RPMI7951 (cell line): ENCODE measurements around the gene CNTNAP2. TPM values are rescaled to one million over a fixed set of nuclear protein-coding genes. Genes with fewer than 3 reads are reported as not detected.
A peak's percentile ranks its signal among the peaks of the same experiment; 100 is the strongest.
"Not testable (repeated sequence)": the region's sequence is repeated elsewhere in the genome, so short reads cannot be mapped to it uniquely, and the experiment has no call there.

ENCODE experiments used
- DNase-seq: peaks from one replicate; pipeline ENCODE4 v3.0.0-alpha.2; 2012; ENCODE audit warnings: low read depth
- total RNA-seq: library from RNA; depleted of rRNA; stranded (reverse); fragments of >200 nt; shearing (Covaris generic); gene quantifications from 2 replicates; pipeline ENCODE4 v1.2.3, GENCODE V29; 2014

CNTNAP2 gene
- total RNA-seq, 1 experiment from 2014 or later = not detected

- no peak for DNase-seq
These were observed 980.0 kb downstream of the CNTNAP2 start for GRCh38 chr7:147096629-147097028.

GRCh38 chr7:147103224-147103623, 986.6 kb downstream of the CNTNAP2 start:
- no peak for DNase-seq

- no peak for DNase-seq
These were observed 990.1 kb downstream of the CNTNAP2 start for GRCh38 chr7:147106746-147107145.

GRCh38 chr7:147114525-147114924, 997.9 kb downstream of the CNTNAP2 start:
- DNase-seq = not testable (repeated sequence)

GRCh38 chr7:147136352-147136751, 1019.8 kb downstream of the CNTNAP2 start:
- no peak for DNase-seq

- no peak for DNase-seq
These were observed 1028.6 kb downstream of the CNTNAP2 start for GRCh38 chr7:147145194-147145593.

GRCh38 chr7:147146169-147146568, 1029.6 kb downstream of the CNTNAP2 start:
- no peak for DNase-seq

GRCh38 chr7:147151661-147152060, 1035.1 kb downstream of the CNTNAP2 start:
- DNase-seq = no peak

- DNase-seq = no peak
These were observed 1037.0 kb downstream of the CNTNAP2 start for GRCh38 chr7:147153571-147153970.

GRCh38 chr7:147161405-147161804, 1044.8 kb downstream of the CNTNAP2 start:
- DNase-seq = no peak

- DNase-seq = no peak
These were observed 1053.9 kb downstream of the CNTNAP2 start for GRCh38 chr7:147170341-147171012.

GRCh38 chr7:147171013-147171391, 1054.4 kb downstream of the CNTNAP2 start:
- DNase-seq = no peak

- no peak for DNase-seq
These were observed 1057.3 kb downstream of the CNTNAP2 start for GRCh38 chr7:147173883-147174282.

- DNase-seq = no peak
These were observed 1066.3 kb downstream of the CNTNAP2 start for GRCh38 chr7:147182874-147183273.

- no peak for DNase-seq
These were observed 1066.7 kb downstream of the CNTNAP2 start for GRCh38 chr7:147183276-147183675.

- DNase-seq = no peak
These were observed 1071.9 kb downstream of the CNTNAP2 start for GRCh38 chr7:147188467-147188866.

- DNase-seq = no peak
These were observed 1076.9 kb downstream of the CNTNAP2 start for GRCh38 chr7:147193476-147193875.

- no peak for DNase-seq
These were observed 1079.9 kb downstream of the CNTNAP2 start for GRCh38 chr7:147196481-147196880.

GRCh38 chr7:147197006-147197405, 1080.4 kb downstream of the CNTNAP2 start:
- peak; percentile 69 for DNase-seq

GRCh38 chr7:147199868-147200267, 1083.3 kb downstream of the CNTNAP2 start:
- no peak for DNase-seq

GRCh38 chr7:147207988-147208387, 1091.4 kb downstream of the CNTNAP2 start:
- no peak for DNase-seq

- DNase-seq = no peak
These were observed 1114.7 kb downstream of the CNTNAP2 start for GRCh38 chr7:147231275-147231674.

GRCh38 chr7:147235645-147236382, 1119.2 kb downstream of the CNTNAP2 start:
- DNase-seq = no peak
